Psoas muscle (tissue), 8 donors: ENCODE data around the gene OR52A5. TPM values are rescaled to one million over a fixed set of nuclear protein-coding genes. Genes with fewer than 3 reads are reported as not detected.
"Not testable (repeated sequence)": the region's sequence is repeated elsewhere in the genome, so short reads cannot be mapped to it uniquely, and the experiment has no call there.

Experiments used
- ATAC-seq, 4 donors: fragments of 200-7000 bp; cut with Tn5 transposase; one replicate each; pipeline ENCODE4 v1.9.1; 2020; ENCODE audit warnings: moderate library complexity in 3 of 4, mild to moderate bottlenecking in 2 of 4
- DNase-seq, 2 donors: peaks; one replicate each; pipeline ENCODE4 v3.0.0-alpha.2; 2020
- H3K27ac ChIP-seq: fragments of 200-600 bp; one replicate; pipeline ENCODE4 v1.8.0; 2022
- H3K27me3 ChIP-seq, 3 donors: fragments of 200-600 bp in 1 of 3; one replicate each; pipeline versions ENCODE4 v1.6.1 to v1.8.0; 2013 to 2022; ENCODE audit warnings: low read length in 2 of 3, mild to moderate bottlenecking in 2 of 3, moderate library complexity in 1 of 3; ENCODE audit not compliant: insufficient read depth in 3 of 3
- H3K36me3 ChIP-seq, 2 donors: fragments of 200-600 bp in 1 of 2; one replicate each; pipeline versions ENCODE4 v1.6.1 to v1.8.0; 2013 to 2022; ENCODE audit warnings: low read depth in 1 of 2, mild to moderate bottlenecking in 1 of 2, moderate library complexity in 1 of 2; ENCODE audit not compliant: insufficient read depth in 1 of 2
- H3K4me1 ChIP-seq: fragments of 200-600 bp; one replicate; pipeline ENCODE4 v1.8.0; 2022
- H3K4me3 ChIP-seq: fragments of 200-600 bp; one replicate; pipeline ENCODE4 v1.8.0; 2022; ENCODE audit warnings: mild to moderate bottlenecking
- H3K9me3 ChIP-seq: fragments of 200-600 bp; one replicate; pipeline ENCODE4 v1.8.0; 2022
- CTCF ChIP-seq: fragments of 200-600 bp; IDR thresholded peaks from one replicate; pipeline ENCODE4 v1.8.0; 2022; ENCODE audit warnings: antibody characterized with exemption
- WGBS, 3 donors: extraction: QIAGEN DNeasy Blood & Tissue Kit; methylation state at CpG; one replicate each; pipeline versions ENCODE4 v1.1.6 to v1.1.7; 2013; 5-methylcytosine and 5-hydroxymethylcytosine counted together
- intact Hi-C, 2 donors: fragments of 100-400 bp; cut with DNase I; formaldehyde crosslinking; loops; one replicate each; pipeline versions ENCODE4 v1.11.0 to v1.14.2; 2022
- polyA plus RNA-seq, 3 donors: library from polyadenylated mRNA; stranded (reverse); fragments of 200-250 nt; gene quantifications; one replicate each; pipeline ENCODE4 v1.2.3, GENCODE V29; 2013
- total RNA-seq, 4 donors: library from RNA; stranded (reverse); fragmentation: NEBNext Ultra II Directional in 2 of 4; extraction: Animal tissue kit (Norgen Biotek cat#: 25700) in 2 of 4; gene quantifications; one replicate each; pipeline versions ENCODE4 v1.2.1 to v1.2.4, GENCODE V29; 2021 to 2023
- donor health status: healthy with polysubstance abuse.
- donor health status: DM: no; HTN: no; CAD: no; lungs with moderate emphysema.
- donor health status: Bipolar disorder and iron deficiency.
- donor health status: healthy.
- donor health status: DM: yes; HTN: yes; CAD: no.
- donor health status: DM: no; HTN: no; CAD: no.
- donor health status: DM: no; HTN: no; CAD: no.
- donor health status: DM: yes; HTN: yes; CAD: no.

Gene OR52A5
- total and polyA plus RNA-seq, 7 donors, result not detected

- intact Hi-C loops, result no loop called here
- no peak for TF ChIP-seq CTCF
- no peak overlapping the region for H3K27ac ChIP-seq
- H3K27me3 ChIP-seq, result no peaks in the 10 kb centered on the region
- H3K4me1 ChIP-seq, result no peaks in the 10 kb centered on the region
- DNase-seq, result no peak
- no peaks in the 10 kb centered on the region for H3K36me3 ChIP-seq
- no peaks in the 10 kb centered on the region for H3K9me3 ChIP-seq
- ATAC-seq, result no peak
- no peak overlapping the region for H3K4me3 ChIP-seq
These were observed 21.6 kb upstream of the OR52A5 start for GRCh38 chr11:5159806-5160205.

GRCh38 chr11:5154657-5155056 is 16.5 kb upstream of the OR52A5 start, which contains the start of gene OR52A1:
Gene OR52A1, minus strand, starts transcription at chr11:5154757. Its CDS starts 2,388 bp downstream, at chr11:5152369.
- Histone ChIP-seq H3K27me3 (no peaks in the 10 kb centered on the region), H3K4me1 (no peaks in the 10 kb centered on the region), H3K27ac (no peak within 1 kb of the TSS), H3K36me3 (no peaks in the 10 kb centered on the region), H3K9me3 (no peaks in the 10 kb centered on the region), H3K4me3 (no peak within 1 kb of the TSS)
- WGBS, 3 donors, result 48 to 55% (median 50%) methylated on average over 3 of the region's 3 CpGs
- DNase-seq (no peak), ATAC-seq (no peak)
- no peak for TF ChIP-seq CTCF
- intact Hi-C loops, result no loop called here

- H3K27ac ChIP-seq, result no peak overlapping the region
- H3K9me3 ChIP-seq, result no peaks in the 10 kb centered on the region
- WGBS, 3 donors, result 58 to 62% (median 58%) methylated on average over 3 of the region's 3 CpGs
- H3K36me3 ChIP-seq, result no peaks in the 10 kb centered on the region
- no peaks in the 10 kb centered on the region for H3K4me1 ChIP-seq
- no peak for TF ChIP-seq CTCF
- DNase-seq (no peak), ATAC-seq (no peak)
- H3K4me3 ChIP-seq, result no peak overlapping the region
- intact Hi-C loops, result no loop called here
- no peaks in the 10 kb centered on the region for H3K27me3 ChIP-seq
These were observed 15.6 kb upstream of the OR52A5 start for GRCh38 chr11:5153574-5154431.

- Histone ChIP-seq H3K9me3 (no peaks in the 10 kb centered on the region), H3K4me3 (no peak overlapping the region), H3K27me3 (no peaks in the 10 kb centered on the region), H3K4me1 (no peaks in the 10 kb centered on the region), H3K27ac (no peak overlapping the region), H3K36me3 (no peaks in the 10 kb centered on the region)
- no peak for DNase-seq
- intact Hi-C loops, result no loop called here
- WGBS, 3 donors, result 65 to 69% (median 69%) methylated on average over 3 of the region's 3 CpGs
- TF ChIP-seq CTCF, result no peak
- no peak for ATAC-seq
These were observed 13.6 kb upstream of the OR52A5 start for GRCh38 chr11:5151713-5152153.

GRCh38 chr11:5144206-5144605 is 6.0 kb upstream of the OR52A5 start:
- 90 to 96% (median 91%) methylated on average over 17 to 21 of the region's 21 CpGs for WGBS, 3 donors
- H3K9me3 ChIP-seq, H3K4me3 ChIP-seq, DNase-seq, H3K4me1 ChIP-seq, intact Hi-C loops, H3K36me3 ChIP-seq, H3K27me3 ChIP-seq, H3K27ac ChIP-seq, ATAC-seq: not testable (repeated sequence)
